GM10266 (cell line): ENCODE results near the gene SPATA7.

Experiments used
- DNase-seq: peaks from one replicate; pipeline ENCODE4 v3.0.0; 2012; ENCODE audit errors: extremely low spot score
- TF ChIP-seq, protein P1 (sequence below): IDR thresholded peaks from 2 replicates; pipeline ENCODE4 v1.5.1; 2012; ENCODE audit warnings: mild to moderate bottlenecking, low read depth; ENCODE audit not compliant: control insufficient read depth, insufficient read depth; ENCODE audit errors: missing control alignments

SPATA7 gene

GRCh38 chr14:88420187-88420586 is 34.7 kb downstream of the SPATA7 start:
- TF ChIP-seq, protein P1, sequence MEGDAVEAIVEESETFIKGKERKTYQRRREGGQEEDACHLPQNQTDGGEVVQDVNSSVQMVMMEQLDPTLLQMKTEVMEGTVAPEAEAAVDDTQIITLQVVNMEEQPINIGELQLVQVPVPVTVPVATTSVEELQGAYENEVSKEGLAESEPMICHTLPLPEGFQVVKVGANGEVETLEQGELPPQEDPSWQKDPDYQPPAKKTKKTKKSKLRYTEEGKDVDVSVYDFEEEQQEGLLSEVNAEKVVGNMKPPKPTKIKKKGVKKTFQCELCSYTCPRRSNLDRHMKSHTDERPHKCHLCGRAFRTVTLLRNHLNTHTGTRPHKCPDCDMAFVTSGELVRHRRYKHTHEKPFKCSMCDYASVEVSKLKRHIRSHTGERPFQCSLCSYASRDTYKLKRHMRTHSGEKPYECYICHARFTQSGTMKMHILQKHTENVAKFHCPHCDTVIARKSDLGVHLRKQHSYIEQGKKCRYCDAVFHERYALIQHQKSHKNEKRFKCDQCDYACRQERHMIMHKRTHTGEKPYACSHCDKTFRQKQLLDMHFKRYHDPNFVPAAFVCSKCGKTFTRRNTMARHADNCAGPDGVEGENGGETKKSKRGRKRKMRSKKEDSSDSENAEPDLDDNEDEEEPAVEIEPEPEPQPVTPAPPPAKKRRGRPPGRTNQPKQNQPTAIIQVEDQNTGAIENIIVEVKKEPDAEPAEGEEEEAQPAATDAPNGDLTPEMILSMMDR: no peak
- DNase-seq: no peak

DNA sequence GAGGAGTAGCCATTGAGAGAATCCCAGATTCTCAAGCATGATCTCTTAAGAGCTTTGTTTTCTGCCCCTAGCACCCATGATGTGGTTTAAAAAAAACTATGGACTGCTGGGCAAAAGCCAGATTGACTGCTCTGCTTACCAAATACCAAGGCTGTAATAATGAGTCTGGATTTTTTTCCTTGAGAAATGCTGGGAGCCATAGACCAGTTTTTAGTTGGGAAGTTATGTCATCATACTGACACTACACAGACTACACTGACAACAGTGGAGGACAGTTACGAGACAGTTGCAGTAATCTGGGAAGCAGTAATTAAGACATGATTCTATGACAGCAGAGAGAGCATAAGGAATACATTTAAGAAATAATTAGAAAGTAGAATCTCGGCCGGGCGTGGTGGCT is 35.8 kb downstream of the SPATA7 start:
- TF ChIP-seq, protein P1: no peak
- DNase-seq: no peak

DNA sequence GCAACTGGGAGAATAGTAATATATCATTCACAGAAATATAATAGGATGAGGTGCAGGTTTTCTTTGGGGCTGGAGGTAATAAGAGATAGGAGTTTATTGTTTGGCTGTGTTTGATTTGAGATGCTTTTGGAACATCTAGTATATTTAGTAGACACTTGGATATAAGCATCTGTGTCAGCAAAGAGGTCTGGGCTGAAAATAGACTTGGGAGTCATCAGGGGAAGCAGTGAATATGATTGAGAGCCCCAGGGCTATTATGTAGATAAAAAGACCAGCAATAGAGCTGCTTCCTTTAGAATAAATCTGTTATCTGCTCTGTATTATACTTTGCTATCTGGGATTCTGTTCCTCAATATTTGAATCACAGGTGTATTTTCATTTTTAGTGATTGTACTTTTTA is 36.6 kb downstream of the SPATA7 start:
- DNase-seq: no peak
- TF ChIP-seq, protein P1: no peak

GRCh38 chr14:88422919-88423650 is 37.6 kb downstream of the SPATA7 start:
- DNase-seq: no peak
- TF ChIP-seq, protein P1: no peak

DNA sequence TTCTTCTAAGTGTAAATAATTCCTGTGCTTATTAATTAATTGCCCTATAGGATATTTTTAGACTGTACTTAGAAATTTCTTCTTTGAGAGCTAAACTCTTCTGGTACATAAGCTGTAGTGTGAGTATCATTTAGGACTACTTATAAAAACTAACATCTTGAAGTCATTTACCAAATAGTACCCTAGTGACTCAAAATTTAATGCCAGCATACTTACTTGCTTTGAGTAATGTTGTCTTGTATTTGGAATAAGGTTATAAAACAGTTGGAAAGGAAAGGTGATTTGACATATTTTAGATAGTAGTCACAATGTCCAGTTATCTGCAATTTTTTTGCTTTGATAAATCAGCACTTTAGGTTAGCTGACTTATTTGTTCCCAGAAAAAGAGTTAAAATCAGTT is 39.1 kb downstream of the SPATA7 start:
- DNase-seq: no peak

GRCh38 chr14:88426271-88426670 is 40.8 kb downstream of the SPATA7 start:
- TF ChIP-seq, protein P1: no peak
- DNase-seq: no peak

More for the DNA sequence above, 39.1 kb downstream of the SPATA7 start:
- TF ChIP-seq, protein P1: no peak

GRCh38 chr14:88430976-88431375 is 45.5 kb downstream of the SPATA7 start:
- no peak for DNase-seq
- TF ChIP-seq, protein P1: no peak
